ENCODE data around the gene PNLIPRP2.

The PNLIPRP2 gene

GRCh38 chr10:116606061-116606483 is 14.7 kb upstream of the PNLIPRP2 start (continued):
- TF ChIP-seq TSHZ2 (CRISPR knock-in tag; IDR thresholded peaks at IDR 0.05) = no peak
- no peak for TF ChIP-seq TOX (CRISPR knock-in tag; IDR thresholded peaks at IDR 0.05; ENCODE audit: borderline replicate concordance)
- no peak for TF ChIP-seq ZFP30 (CRISPR knock-in tag; IDR thresholded peaks at IDR 0.05)

- no peak for ATAC-seq
- TF ChIP-seq POU6F1 (CRISPR knock-in tag; IDR thresholded peaks at IDR 0.05; ENCODE audit: borderline replicate concordance, low read depth) (no peak), TCF4 (CRISPR knock-in tag; IDR thresholded peaks at IDR 0.05; ENCODE audit: borderline replicate concordance) (no peak), SNAI2 (CRISPR knock-in tag; IDR thresholded peaks at IDR 0.05) (no peak), GLIS3 (CRISPR knock-in tag; IDR thresholded peaks at IDR 0.05) (no peak), ZFP30 (CRISPR knock-in tag; IDR thresholded peaks at IDR 0.05) (no peak), ZFP3 (CRISPR knock-in tag; IDR thresholded peaks at IDR 0.05) (no peak), ESRRG (CRISPR knock-in tag; IDR thresholded peaks at IDR 0.05) (no peak), ZNF8 (CRISPR knock-in tag; IDR thresholded peaks at IDR 0.05) (no peak), PPARA (CRISPR knock-in tag; IDR thresholded peaks at IDR 0.05; ENCODE audit: borderline replicate concordance) (no peak), PATZ1 (CRISPR knock-in tag; IDR thresholded peaks at IDR 0.05; ENCODE audit: borderline replicate concordance) (no peak)
These were observed 13.4 kb upstream of the PNLIPRP2 start for GRCh38 chr10:116607336-116607735.

GRCh38 chr10:116608686-116609594 is 11.8 kb upstream of the PNLIPRP2 start:
- TF ChIP-seq ZNF565 (CRISPR knock-in tag; conservative IDR thresholded peaks at IDR 0.05; ENCODE audit: low read depth) (no peak), BACH2 (CRISPR knock-in tag; IDR thresholded peaks at IDR 0.05; ENCODE audit: borderline replicate concordance) (no peak), PPARA (CRISPR knock-in tag; IDR thresholded peaks at IDR 0.05; ENCODE audit: borderline replicate concordance) (no peak), ISL1 (CRISPR knock-in tag; IDR thresholded peaks at IDR 0.05) (no peak), TOX (CRISPR knock-in tag; IDR thresholded peaks at IDR 0.05; ENCODE audit: borderline replicate concordance) (no peak), GLIS3 (CRISPR knock-in tag; IDR thresholded peaks at IDR 0.05) (no peak), ZC3H10 (CRISPR knock-in tag; IDR thresholded peaks at IDR 0.05) (no peak), CSRNP3 (CRISPR knock-in tag; IDR thresholded peaks at IDR 0.05) (no peak), ZFP30 (CRISPR knock-in tag; IDR thresholded peaks at IDR 0.05) (no peak), ZFP3 (CRISPR knock-in tag; IDR thresholded peaks at IDR 0.05) (no peak), ZNF8 (CRISPR knock-in tag; IDR thresholded peaks at IDR 0.05) (no peak), ESRRG (CRISPR knock-in tag; IDR thresholded peaks at IDR 0.05) (no peak), TCF4 (CRISPR knock-in tag; IDR thresholded peaks at IDR 0.05; ENCODE audit: borderline replicate concordance) (no peak), POU6F1 (CRISPR knock-in tag; IDR thresholded peaks at IDR 0.05; ENCODE audit: borderline replicate concordance, low read depth) (no peak)
- ATAC-seq = no peak

Measured in SK-N-SH treated with all-trans-retinoic acid at 6 μM for 48 hours (cell line).